WTC11 (cell line): ENCODE results near the gene SFRP2. TPM values are rescaled to one million over a fixed set of nuclear protein-coding genes. Genes with fewer than 3 reads are reported as not detected.

Experiments
- ATAC-seq: fragments of 200-7000 bp; cut with Tn5 transposase; 2 replicates; pipeline ENCODE4 v1.10.0; 2021; ENCODE audit warnings: mild to moderate bottlenecking, moderate library complexity
- CTCF ChIA-PET: fragments of 300-600 bp; sonication (Branson Sonifier 250); formaldehyde crosslinking; loops from one replicate; lab custom pipeline; 2021; ENCODE audit warnings: antibody characterized with exemption; lab: Charles Lee
- POLR2A ChIA-PET: fragments of 350-600 bp; sonication (Branson Sonifier 250); formaldehyde crosslinking; loops from one replicate; lab custom pipeline; 2021; ENCODE audit warnings: antibody characterized with exemption; lab: Charles Lee
- DNase-seq: peaks from one replicate; pipeline ENCODE4 v3.0.0; 2021; ENCODE audit warnings: low spot score
- H3K27ac Mint-ChIP-seq: 2 replicates; pipeline ENCODE4 v1.8.0; 2021; ENCODE audit warnings: mixed read lengths
- H3K27me3 Mint-ChIP-seq: 2 replicates; pipeline ENCODE4 v1.8.0; 2021; ENCODE audit warnings: low read depth, mild to moderate bottlenecking, moderate library complexity, mixed read lengths
- H3K36me3 Mint-ChIP-seq: 2 replicates; pipeline ENCODE4 v1.8.0; 2021; ENCODE audit warnings: mixed read lengths
- H3K4me1 Mint-ChIP-seq: 2 replicates; pipeline ENCODE4 v1.8.0; 2022; ENCODE audit warnings: mixed read lengths
- H3K4me3 Mint-ChIP-seq: 2 replicates; pipeline ENCODE4 v1.8.0; 2021; ENCODE audit warnings: mild to moderate bottlenecking, moderate library complexity, mixed read lengths
- H3K9me3 Mint-ChIP-seq: 2 replicates; pipeline ENCODE4 v1.8.0; 2021; ENCODE audit warnings: mixed read lengths
- AR ChIP-seq: fragments of 250-450 bp; sonication (Bioruptor Pico); IDR thresholded peaks from 2 replicates; pipeline ENCODE4 v1.9.0; 2021; ENCODE audit warnings: mild to moderate bottlenecking
- ELF4 ChIP-seq: sonication (generic); formaldehyde crosslinking; IDR thresholded peaks from 2 replicates; pipeline ENCODE4 v1.8.1; 2022; ENCODE audit warnings: low read depth, mild to moderate bottlenecking, moderate library complexity, missing genetic modification reagents
- ETV6 ChIP-seq: sonication (generic); formaldehyde crosslinking; IDR thresholded peaks from 2 replicates; pipeline ENCODE4 v1.8.1; 2022; ENCODE audit warnings: mild to moderate bottlenecking, missing genetic modification reagents
- FOXP4 ChIP-seq: sonication (generic); formaldehyde crosslinking; IDR thresholded peaks from 2 replicates; pipeline ENCODE4 v1.8.0; 2022; ENCODE audit warnings: mild to moderate bottlenecking, missing genetic modification reagents
- MXD4 ChIP-seq: fragments of 250-450 bp; sonication (Bioruptor Pico); IDR thresholded peaks from 2 replicates; pipeline ENCODE4 v1.8.0; 2021; ENCODE audit warnings: mild to moderate bottlenecking, moderate library complexity, borderline replicate concordance
- NFYB ChIP-seq: sonication (generic); formaldehyde crosslinking; conservative IDR thresholded peaks from 2 replicates; pipeline ENCODE4 v1.8.0; 2022; ENCODE audit warnings: low read depth, missing genetic modification reagents
- NR2C2 ChIP-seq: sonication (generic); formaldehyde crosslinking; IDR thresholded peaks from 2 replicates; pipeline ENCODE4 v1.8.0; 2022; ENCODE audit warnings: mild to moderate bottlenecking, missing genetic modification reagents
- NR3C1 ChIP-seq: sonication (generic); formaldehyde crosslinking; conservative IDR thresholded peaks from 2 replicates; pipeline ENCODE4 v1.8.1; 2023; ENCODE audit warnings: low read depth, mild to moderate bottlenecking, missing genetic modification reagents
- RELA ChIP-seq: sonication (generic); formaldehyde crosslinking; IDR thresholded peaks from 2 replicates; pipeline ENCODE4 v1.8.1; 2022; ENCODE audit warnings: missing genetic modification reagents, mild to moderate bottlenecking, borderline replicate concordance
- RORB ChIP-seq: fragments of 250-450 bp; sonication (Bioruptor Pico); IDR thresholded peaks from 2 replicates; pipeline ENCODE4 v1.9.0; 2021; ENCODE audit warnings: mild to moderate bottlenecking
- ZNF138 ChIP-seq: sonication (generic); formaldehyde crosslinking; conservative IDR thresholded peaks from 2 replicates; pipeline ENCODE4 v1.8.1; 2022; ENCODE audit warnings: mild to moderate bottlenecking, moderate library complexity, missing genetic modification reagents
- ZNF671 ChIP-seq: fragments of 250-450 bp; sonication (Bioruptor Pico); IDR thresholded peaks from 2 replicates; pipeline ENCODE4 v1.8.0; 2021; ENCODE audit warnings: mild to moderate bottlenecking
- total RNA-seq: library from RNA; stranded (reverse); gene quantifications from 3 replicates; pipeline ENCODE4 v1.2.3, GENCODE V29; 2021
- TF ChIP-seq, protein P1 (sequence below): sonication (generic); formaldehyde crosslinking; IDR thresholded peaks from 2 replicates; pipeline ENCODE4 v1.8.0; 2023; ENCODE audit warnings: missing genetic modification reagents
- TF ChIP-seq, protein P2 (sequence below): sonication (generic); formaldehyde crosslinking; IDR thresholded peaks from 2 replicates; pipeline ENCODE4 v1.8.0; 2022; ENCODE audit warnings: missing genetic modification reagents
- TF ChIP-seq, protein P3 (sequence below): sonication (generic); formaldehyde crosslinking; IDR thresholded peaks from 2 replicates; pipeline ENCODE4 v1.8.1; 2023; ENCODE audit warnings: mild to moderate bottlenecking, missing genetic modification reagents
- TF ChIP-seq, protein P4 (sequence below): sonication (generic); formaldehyde crosslinking; IDR thresholded peaks from 2 replicates; pipeline ENCODE4 v1.8.1; 2023; ENCODE audit warnings: mild to moderate bottlenecking, missing genetic modification reagents, moderate library complexity

The SFRP2 gene
- total RNA-seq, 1 experiment from 2014 or later = 417 TPM

DNA sequence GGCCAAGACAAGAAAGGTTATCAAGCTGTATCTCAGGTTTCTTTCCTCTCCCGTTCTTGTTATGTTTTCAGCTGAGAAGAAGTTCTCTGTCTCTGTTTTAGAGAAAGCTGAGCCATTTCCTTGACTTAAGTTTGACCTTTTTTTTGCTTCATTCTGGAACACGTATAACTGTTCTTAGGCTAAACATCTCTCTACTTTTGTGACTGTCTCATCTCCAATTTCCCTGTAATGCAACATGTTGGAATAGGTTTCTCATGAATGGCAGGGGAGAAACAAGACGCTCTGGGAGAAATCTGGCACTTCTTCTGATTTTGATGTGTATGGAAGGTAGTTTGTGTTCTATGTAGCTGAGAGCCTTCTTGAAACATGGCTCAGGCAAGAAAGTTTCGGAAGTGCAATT lies 36.2 kb upstream of the SFRP2 start (continued):
- no peak for TF ChIP-seq FOXP4 (CRISPR knock-in tag)
- no peak for TF ChIP-seq ZNF138 (CRISPR knock-in tag)
- no peak for TF ChIP-seq NR3C1 (CRISPR knock-in tag)
- no peak for TF ChIP-seq NFYB (CRISPR knock-in tag)
- TF ChIP-seq, protein P1, sequence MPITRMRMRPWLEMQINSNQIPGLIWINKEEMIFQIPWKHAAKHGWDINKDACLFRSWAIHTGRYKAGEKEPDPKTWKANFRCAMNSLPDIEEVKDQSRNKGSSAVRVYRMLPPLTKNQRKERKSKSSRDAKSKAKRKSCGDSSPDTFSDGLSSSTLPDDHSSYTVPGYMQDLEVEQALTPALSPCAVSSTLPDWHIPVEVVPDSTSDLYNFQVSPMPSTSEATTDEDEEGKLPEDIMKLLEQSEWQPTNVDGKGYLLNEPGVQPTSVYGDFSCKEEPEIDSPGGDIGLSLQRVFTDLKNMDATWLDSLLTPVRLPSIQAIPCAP (CRISPR knock-in tag) = no peak
- TF ChIP-seq, protein P2, sequence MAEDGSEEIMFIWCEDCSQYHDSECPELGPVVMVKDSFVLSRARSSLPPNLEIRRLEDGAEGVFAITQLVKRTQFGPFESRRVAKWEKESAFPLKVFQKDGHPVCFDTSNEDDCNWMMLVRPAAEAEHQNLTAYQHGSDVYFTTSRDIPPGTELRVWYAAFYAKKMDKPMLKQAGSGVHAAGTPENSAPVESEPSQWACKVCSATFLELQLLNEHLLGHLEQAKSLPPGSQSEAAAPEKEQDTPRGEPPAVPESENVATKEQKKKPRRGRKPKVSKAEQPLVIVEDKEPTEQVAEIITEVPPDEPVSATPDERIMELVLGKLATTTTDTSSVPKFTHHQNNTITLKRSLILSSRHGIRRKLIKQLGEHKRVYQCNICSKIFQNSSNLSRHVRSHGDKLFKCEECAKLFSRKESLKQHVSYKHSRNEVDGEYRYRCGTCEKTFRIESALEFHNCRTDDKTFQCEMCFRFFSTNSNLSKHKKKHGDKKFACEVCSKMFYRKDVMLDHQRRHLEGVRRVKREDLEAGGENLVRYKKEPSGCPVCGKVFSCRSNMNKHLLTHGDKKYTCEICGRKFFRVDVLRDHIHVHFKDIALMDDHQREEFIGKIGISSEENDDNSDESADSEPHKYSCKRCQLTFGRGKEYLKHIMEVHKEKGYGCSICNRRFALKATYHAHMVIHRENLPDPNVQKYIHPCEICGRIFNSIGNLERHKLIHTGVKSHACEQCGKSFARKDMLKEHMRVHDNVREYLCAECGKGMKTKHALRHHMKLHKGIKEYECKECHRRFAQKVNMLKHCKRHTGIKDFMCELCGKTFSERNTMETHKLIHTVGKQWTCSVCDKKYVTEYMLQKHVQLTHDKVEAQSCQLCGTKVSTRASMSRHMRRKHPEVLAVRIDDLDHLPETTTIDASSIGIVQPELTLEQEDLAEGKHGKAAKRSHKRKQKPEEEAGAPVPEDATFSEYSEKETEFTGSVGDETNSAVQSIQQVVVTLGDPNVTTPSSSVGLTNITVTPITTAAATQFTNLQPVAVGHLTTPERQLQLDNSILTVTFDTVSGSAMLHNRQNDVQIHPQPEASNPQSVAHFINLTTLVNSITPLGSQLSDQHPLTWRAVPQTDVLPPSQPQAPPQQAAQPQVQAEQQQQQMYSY (CRISPR knock-in tag) = no peak
- no peak for TF ChIP-seq MXD4 (CRISPR knock-in tag)
- no peak for TF ChIP-seq AR (CRISPR knock-in tag)
- TF ChIP-seq RELA = no peak
- no peak for TF ChIP-seq ETV6
- TF ChIP-seq, protein P3, sequence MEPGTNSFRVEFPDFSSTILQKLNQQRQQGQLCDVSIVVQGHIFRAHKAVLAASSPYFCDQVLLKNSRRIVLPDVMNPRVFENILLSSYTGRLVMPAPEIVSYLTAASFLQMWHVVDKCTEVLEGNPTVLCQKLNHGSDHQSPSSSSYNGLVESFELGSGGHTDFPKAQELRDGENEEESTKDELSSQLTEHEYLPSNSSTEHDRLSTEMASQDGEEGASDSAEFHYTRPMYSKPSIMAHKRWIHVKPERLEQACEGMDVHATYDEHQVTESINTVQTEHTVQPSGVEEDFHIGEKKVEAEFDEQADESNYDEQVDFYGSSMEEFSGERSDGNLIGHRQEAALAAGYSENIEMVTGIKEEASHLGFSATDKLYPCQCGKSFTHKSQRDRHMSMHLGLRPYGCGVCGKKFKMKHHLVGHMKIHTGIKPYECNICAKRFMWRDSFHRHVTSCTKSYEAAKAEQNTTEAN (CRISPR knock-in tag) = no peak
- TF ChIP-seq ELF4 (CRISPR knock-in tag) = no peak
- TF ChIP-seq, protein P4, sequence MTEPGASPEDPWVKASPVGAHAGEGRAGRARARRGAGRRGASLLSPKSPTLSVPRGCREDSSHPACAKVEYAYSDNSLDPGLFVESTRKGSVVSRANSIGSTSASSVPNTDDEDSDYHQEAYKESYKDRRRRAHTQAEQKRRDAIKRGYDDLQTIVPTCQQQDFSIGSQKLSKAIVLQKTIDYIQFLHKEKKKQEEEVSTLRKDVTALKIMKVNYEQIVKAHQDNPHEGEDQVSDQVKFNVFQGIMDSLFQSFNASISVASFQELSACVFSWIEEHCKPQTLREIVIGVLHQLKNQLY (CRISPR knock-in tag) = no peak
- no peak for TF ChIP-seq NR2C2 (CRISPR knock-in tag)
- TF ChIP-seq, all 79 proteins: peak for 0

- Mint-ChIP-seq H3K27me3 (no peaks in the 10 kb centered on the region), H3K9me3 (peaks cover 18% of the 10 kb centered on the region), H3K4me1 (peaks cover 5% of the 10 kb centered on the region), H3K36me3 (peaks cover 9% of the 10 kb centered on the region; the same call in 1 of the 2 replicates), H3K4me3 (no peak overlapping the region), H3K27ac (no peak overlapping the region)
- DNase-seq (no peak), ATAC-seq (no peak)
- ChIA-PET CTCF (no interaction called here), POLR2A (no interaction called here)
- TF ChIP-seq ZNF671 (CRISPR knock-in tag) (no peak), RORB (CRISPR knock-in tag) (no peak)
Measured at GRCh38 chr4:153824501-153824900, 35.6 kb upstream of the SFRP2 start.
